Measurements from ENCODE around the gene TBX2. TPM values are rescaled to one million over a fixed set of nuclear protein-coding genes. Genes with fewer than 3 reads are reported as not detected.

The TBX2 gene
- total RNA-seq, 1 experiment from 2014 or later, result not detected

GRCh38 chr17:61388561-61389356 is 10.9 kb upstream of the TBX2 start:
- peaks cover 4% of the 10 kb centered on the region; the same call in 1 of the 2 replicates for H3K27me3 ChIP-seq (ENCODE audit: insufficient read depth, low read length)

More at GRCh38 chr17:61388561-61389356, 10.9 kb upstream of the TBX2 start:
- Histone ChIP-seq H3K56ac (ENCODE audit: insufficient read length, low read depth, low read length) (no peak overlapping the region), H2BK120ac (ENCODE audit: low read depth, low read length, poor library complexity, severe bottlenecking) (no peak overlapping the region), H3K23ac (ENCODE audit: insufficient read length, low read depth, low read length) (no peak overlapping the region), H3K4me2 (ENCODE audit: insufficient read depth, insufficient read length, low read length) (no peak overlapping the region), H4K5ac (ENCODE audit: insufficient read length, low read depth, low read length) (no peak overlapping the region), H2BK15ac (ENCODE audit: low read depth, low read length) (no peak overlapping the region), H2AK5ac (ENCODE audit: insufficient read length, low read length) (no peak overlapping the region), H2BK20ac (ENCODE audit: low read depth, low read length, poor library complexity, severe bottlenecking) (no peak overlapping the region), H3T11ph (ENCODE audit: low read length) (no peak overlapping the region), H3K14ac (ENCODE audit: insufficient read depth, low read length) (no peak overlapping the region), H4K8ac (replicated peaks; ENCODE audit: insufficient read length, low read depth, low read length) (no peak overlapping the region), H4K91ac (ENCODE audit: insufficient read length, low read depth, low read length) (no peak overlapping the region), H3K4ac (ENCODE audit: low read depth, low read length) (no peak overlapping the region), H3K9ac (ENCODE audit: extremely low read depth, insufficient read length, low read length) (no peak overlapping the region), H2BK12ac (ENCODE audit: insufficient read length, low read depth, low read length) (no peak overlapping the region), H3K4me1 (ENCODE audit: insufficient read depth, low read length) (no peaks in the 10 kb centered on the region), H3K18ac (ENCODE audit: insufficient read length, low read depth, low read length) (no peak overlapping the region), H3K27ac (ENCODE audit: insufficient read length, low read depth, low read length) (no peak overlapping the region), H3K79me1 (ENCODE audit: insufficient read depth, low read depth, low read length, poor library complexity, severe bottlenecking) (no peaks in the 10 kb centered on the region), H3K79me2 (ENCODE audit: insufficient read depth, low read length) (no peaks in the 10 kb centered on the region), H2BK5ac (ENCODE audit: insufficient read length, low read length) (no peak overlapping the region), H4K20me1 (ENCODE audit: control insufficient read depth, insufficient read depth, insufficient read length) (no peaks in the 10 kb centered on the region), H3K9me3 (ENCODE audit: control insufficient read depth, low read depth, low read length) (no peaks in the 10 kb centered on the region), H3K23me2 (ENCODE audit: insufficient read length, low read depth, low read length, poor library complexity, severe bottlenecking) (no peaks in the 10 kb centered on the region), H2AFZ (ENCODE audit: low read length) (no peak overlapping the region)
- no peak for DNase-seq
- no CpG with 5 or more reads among the region's 21 CpGs for WGBS (ENCODE audit: extremely low coverage, insufficient read length, low lambda C conversion rate)
- Mint-ChIP-seq H3K4me1 (peaks cover 17 to 25% of the 10 kb centered on the region in 2 experiments), H3K36me3 (ENCODE audit: insufficient read depth in 1 of 3, low read depth in 3 of 3) (no peaks in the 10 kb centered on the region), H3K27me3 (ENCODE audit: low read depth) (peaks cover 41% of the 10 kb centered on the region), H3K9me3 (no peaks in the 10 kb centered on the region), H3K4me3 (no peak overlapping the region), H3K27ac (no peak overlapping the region)
- no peak for TF ChIP-seq CTCF (conservative IDR thresholded peaks at IDR 0.05)

Measured in H9 (cell line).